HG03457 (cell line): ENCODE measurements around the gene SNRPA1.
"Not testable (repeated sequence)": the region's sequence is repeated elsewhere in the genome, so short reads cannot be mapped to it uniquely, and the experiment has no call there.

Experiments used
- ATAC-seq: cut with Tn5 transposase; IDR thresholded peaks from one replicate; pipeline ENCODE4 v1.9.1; 2021; ENCODE audit warnings: moderate number of reproducible peaks; ENCODE audit not compliant: unreplicated experiment

Gene SNRPA1

GRCh38 chr15:101294731-101295606 is at the start of gene SNRPA1:
SNRPA1 (minus strand) TSS chr15:101295248; CDS start chr15:101295178, 70 bp downstream.
- ATAC-seq = peak; percentile 61

GRCh38 chr15:101342056-101342455 is 47.0 kb upstream of the SNRPA1 start:
- no peak for ATAC-seq

- no peak for ATAC-seq
Observed at GRCh38 chr15:101338502-101339057, 43.5 kb upstream of the SNRPA1 start.

- ATAC-seq = no peak
Observed at GRCh38 chr15:101337976-101338375, 42.9 kb upstream of the SNRPA1 start.

GRCh38 chr15:101333907-101334789 is 39.1 kb upstream of the SNRPA1 start:
- not testable (repeated sequence) for ATAC-seq

GRCh38 chr15:101332061-101332467 is 37.0 kb upstream of the SNRPA1 start:
- ATAC-seq = no peak

GRCh38 chr15:101329867-101330380 is 34.9 kb upstream of the SNRPA1 start:
- no peak for ATAC-seq

- ATAC-seq = no peak
Observed at GRCh38 chr15:101329309-101329863, 34.3 kb upstream of the SNRPA1 start.

GRCh38 chr15:101328001-101328400 is 33.0 kb upstream of the SNRPA1 start:
- no peak for ATAC-seq

- no peak for ATAC-seq
Observed at GRCh38 chr15:101327147-101327740, 32.2 kb upstream of the SNRPA1 start.

GRCh38 chr15:101326462-101327146 is 31.6 kb upstream of the SNRPA1 start:
- no peak for ATAC-seq

- ATAC-seq = no peak
Observed at GRCh38 chr15:101326026-101326315, 30.9 kb upstream of the SNRPA1 start.

GRCh38 chr15:101325263-101326025 is 30.4 kb upstream of the SNRPA1 start:
- no peak for ATAC-seq

GRCh38 chr15:101324524-101325177 is 29.6 kb upstream of the SNRPA1 start:
- ATAC-seq = no peak

- ATAC-seq = no peak
Observed at GRCh38 chr15:101323793-101324523, 28.9 kb upstream of the SNRPA1 start.

GRCh38 chr15:101322854-101323477 is 27.9 kb upstream of the SNRPA1 start:
- no peak for ATAC-seq

- ATAC-seq = no peak
Observed at GRCh38 chr15:101322016-101322695, 27.1 kb upstream of the SNRPA1 start.
